Measurements from ENCODE around the gene FRMD4A.

Gene FRMD4A

DNA sequence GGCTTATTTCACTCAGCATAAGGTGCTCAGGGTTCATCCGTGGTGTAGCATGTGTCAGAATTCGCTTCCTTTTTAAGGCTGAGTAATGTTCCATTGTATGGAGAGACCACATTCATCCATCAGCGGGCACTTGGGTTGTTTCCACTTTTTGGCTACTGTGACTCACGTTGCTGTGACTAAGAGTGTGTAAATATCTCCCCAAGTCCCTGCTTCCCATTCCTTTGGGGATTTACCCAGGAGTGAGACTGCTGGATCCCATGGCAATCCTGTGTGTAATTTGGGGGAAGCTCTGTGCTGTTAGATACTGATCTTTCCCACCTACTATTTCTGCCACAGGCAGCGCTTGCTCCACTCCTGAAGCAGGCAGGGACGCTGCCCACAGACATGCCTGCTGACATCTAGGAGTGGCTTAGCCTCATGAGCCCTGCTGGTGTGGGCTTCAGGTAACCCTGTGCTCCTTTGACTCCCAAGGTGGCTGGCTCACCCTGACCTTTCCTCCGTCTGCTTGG lies 346.0 kb downstream of the FRMD4A start:
- in situ Hi-C loops (cut with HindIII; ENCODE audit: low pct_unique_long_range_greater_than_20kb, low sequenced_read_pairs): no loop called here
- no peak for TF ChIP-seq JUND (IDR thresholded peaks at IDR 0.05; ENCODE audit: low read depth)
- DNase-seq (ENCODE audit: low read depth in 1 of 2, low spot score in 1 of 2): no peak

DNA sequence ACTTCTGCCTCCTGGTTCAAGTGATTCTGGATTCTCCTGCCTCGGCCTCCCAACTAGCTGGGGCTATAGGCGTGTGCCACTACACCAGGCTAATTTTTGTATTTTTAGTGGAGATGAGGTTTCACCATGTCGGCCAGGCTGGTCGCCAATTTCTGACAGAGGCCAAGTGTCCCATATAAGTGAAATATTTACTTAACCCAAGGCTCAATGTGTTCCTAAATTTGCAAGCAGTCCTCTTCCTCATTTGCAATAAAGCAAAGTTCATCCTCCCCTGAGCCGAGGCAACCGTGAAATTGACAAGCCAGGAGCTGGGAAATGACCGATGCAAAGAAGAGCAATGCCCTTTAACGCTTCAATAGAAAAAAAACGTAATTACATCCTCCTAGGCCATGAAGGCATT lies 347.7 kb downstream of the FRMD4A start:
- in situ Hi-C loops (cut with HindIII; ENCODE audit: low pct_unique_long_range_greater_than_20kb, low sequenced_read_pairs): no loop called here
- no peak for DNase-seq (ENCODE audit: low read depth in 1 of 2, low spot score in 1 of 2)
- TF ChIP-seq JUND (IDR thresholded peaks at IDR 0.05; ENCODE audit: low read depth): no peak

DNA sequence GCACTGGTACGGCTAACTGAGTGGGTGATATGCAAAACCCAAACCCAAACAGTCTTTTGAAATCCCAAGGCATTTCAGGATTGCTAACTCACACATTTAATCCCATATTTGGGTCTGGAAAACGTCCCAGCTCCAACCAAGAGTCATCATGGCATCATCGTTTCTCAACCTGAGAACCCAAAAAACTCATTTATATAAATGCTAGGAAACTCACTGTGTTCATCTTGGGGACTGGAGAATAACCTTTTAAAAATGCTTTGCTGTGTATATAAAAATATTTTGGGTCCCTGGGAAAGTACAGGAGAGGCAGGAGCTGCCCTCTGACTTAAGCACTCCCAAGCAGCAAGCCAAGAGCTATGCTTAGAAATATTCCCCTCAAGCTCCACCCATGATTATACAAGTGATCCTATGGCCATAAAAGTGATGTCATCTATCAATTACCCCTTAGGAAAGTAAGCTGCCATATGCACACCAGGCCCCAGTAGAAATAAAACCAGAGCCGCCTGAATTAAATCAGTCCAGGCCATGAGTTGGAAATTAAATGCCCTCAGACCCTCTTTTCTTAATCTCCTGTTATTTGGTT lies 352.1 kb downstream of the FRMD4A start:
- in situ Hi-C loops (cut with HindIII; ENCODE audit: low pct_unique_long_range_greater_than_20kb, low sequenced_read_pairs): no loop called here
- DNase-seq (ENCODE audit: low read depth in 1 of 2, low spot score in 1 of 2): no peak
- TF ChIP-seq JUND (IDR thresholded peaks at IDR 0.05; ENCODE audit: low read depth): no peak

DNA sequence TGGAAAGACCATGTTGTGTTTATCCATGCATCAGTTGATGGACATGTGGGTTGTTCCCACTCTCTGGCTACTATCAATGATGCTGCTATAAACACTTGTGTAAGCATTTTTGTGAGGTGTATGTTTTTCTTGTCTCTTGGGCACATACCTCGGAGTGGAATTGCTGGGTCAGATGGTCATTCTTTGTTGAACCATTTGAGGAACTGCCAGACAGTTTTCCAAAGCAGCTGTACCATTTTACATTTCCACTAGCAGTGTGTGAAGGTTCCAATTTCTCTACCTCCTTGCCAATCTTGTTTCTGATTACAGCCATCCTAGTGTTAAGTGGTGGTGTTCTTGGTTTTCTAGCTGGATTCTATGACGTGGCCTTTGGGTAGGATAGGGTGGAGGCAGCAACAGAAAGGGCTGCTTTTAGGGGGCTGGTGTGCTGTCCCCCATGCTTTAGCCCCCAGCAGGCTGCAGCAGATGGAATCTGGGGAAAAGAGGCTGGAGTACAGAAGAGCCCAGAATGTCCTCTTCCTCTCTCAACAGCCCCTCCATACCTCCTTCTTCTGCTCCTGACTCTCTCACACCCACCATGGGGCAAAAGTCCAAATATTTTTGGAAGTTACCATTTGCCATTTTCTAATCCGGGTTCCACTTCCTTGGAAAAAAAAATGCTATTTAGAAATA lies 352.7 kb downstream of the FRMD4A start:
- TF ChIP-seq JUND (IDR thresholded peaks at IDR 0.05; ENCODE audit: low read depth): no peak
- in situ Hi-C loops (cut with HindIII; ENCODE audit: low pct_unique_long_range_greater_than_20kb, low sequenced_read_pairs): no loop called here
- no peak for DNase-seq (ENCODE audit: low read depth in 1 of 2, low spot score in 1 of 2)

DNA sequence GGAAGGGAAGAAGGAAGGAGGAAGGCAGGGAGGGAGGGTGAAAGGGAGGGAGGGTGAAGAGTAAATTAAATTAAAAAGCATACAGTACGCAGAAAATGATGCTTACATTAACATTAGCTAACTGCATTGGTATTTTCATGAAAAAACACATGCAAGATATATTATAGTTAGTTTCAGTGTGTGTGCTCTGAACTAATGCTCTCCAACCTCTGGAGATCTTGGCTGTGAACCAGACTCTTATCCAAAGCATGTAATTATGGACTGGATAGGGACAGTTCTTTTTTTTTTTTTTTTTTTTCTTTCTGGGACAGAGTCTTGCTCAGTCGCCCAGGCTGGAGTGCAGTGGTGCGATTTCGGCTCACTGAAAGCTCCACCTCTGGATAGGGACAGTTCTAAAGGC lies 357.0 kb downstream of the FRMD4A start:
- in situ Hi-C loops (cut with HindIII; ENCODE audit: low pct_unique_long_range_greater_than_20kb, low sequenced_read_pairs): no loop called here
- TF ChIP-seq JUND (IDR thresholded peaks at IDR 0.05; ENCODE audit: low read depth): no peak
- no peak for DNase-seq (ENCODE audit: low read depth in 1 of 2, low spot score in 1 of 2)

DNA sequence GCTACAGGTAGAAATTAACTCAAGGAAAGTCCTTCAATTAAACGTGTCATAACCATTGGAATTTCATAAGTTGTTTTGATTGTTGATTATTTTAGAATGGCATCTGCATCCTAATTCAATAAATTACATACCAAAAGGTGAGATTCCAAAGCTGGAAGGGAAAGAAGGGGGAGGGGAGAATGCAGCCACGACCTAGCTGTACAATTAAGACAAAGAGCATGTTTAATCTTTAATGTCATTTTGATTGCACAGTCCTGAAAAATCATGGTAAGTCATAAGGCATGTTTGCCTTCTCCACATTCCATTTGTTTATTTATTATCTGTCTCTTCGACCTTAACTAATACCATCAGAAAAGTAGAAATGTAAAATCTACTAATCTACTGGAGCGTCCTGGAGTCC lies 358.1 kb downstream of the FRMD4A start:
- no peak for DNase-seq (ENCODE audit: low read depth in 1 of 2, low spot score in 1 of 2)
- in situ Hi-C loops (cut with HindIII; ENCODE audit: low pct_unique_long_range_greater_than_20kb, low sequenced_read_pairs): no loop called here
- TF ChIP-seq JUND (IDR thresholded peaks at IDR 0.05; ENCODE audit: low read depth): no peak

DNA sequence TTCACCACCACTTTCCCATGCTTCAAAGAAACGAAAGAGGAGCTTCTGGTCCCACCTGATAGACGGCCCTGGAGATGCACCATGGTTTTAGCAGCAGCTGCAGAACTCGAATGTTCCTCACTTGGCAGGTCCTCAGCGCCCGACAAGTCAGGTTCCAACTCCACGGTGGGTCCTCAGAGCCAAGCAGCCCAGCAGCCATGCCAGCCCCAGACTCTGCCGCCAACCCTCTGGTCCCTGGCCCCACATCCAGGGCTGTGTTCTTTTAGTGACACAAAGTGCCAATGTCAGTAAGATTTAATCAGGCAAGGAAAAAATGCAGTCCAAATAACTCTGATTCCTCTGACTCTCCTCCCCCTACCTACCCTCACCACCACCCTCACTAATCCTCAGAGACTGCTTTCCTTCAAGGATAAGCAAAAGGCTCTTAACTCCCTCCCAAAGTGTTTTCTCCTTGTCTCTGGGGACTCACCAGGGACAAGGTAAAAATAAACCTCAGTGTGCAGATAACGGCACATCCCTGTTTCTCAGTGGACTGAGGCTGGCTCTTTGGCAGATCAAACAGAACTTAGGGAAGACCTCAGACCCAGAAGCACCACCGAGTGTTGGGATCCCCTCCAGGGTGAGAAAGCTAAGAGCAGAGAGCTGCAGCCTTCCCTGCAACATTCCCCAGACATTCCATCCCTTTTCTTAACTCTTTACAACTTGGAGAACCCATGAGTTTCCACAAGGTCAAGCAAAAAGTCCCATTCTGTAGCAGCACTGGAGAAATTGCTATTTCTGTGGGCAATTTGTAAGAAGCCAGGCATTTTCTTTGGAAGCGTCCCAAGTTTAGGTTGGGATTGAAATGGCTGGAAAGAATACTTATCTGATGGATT lies 358.9 kb downstream of the FRMD4A start:
- in situ Hi-C loops (cut with HindIII; ENCODE audit: low pct_unique_long_range_greater_than_20kb, low sequenced_read_pairs): no loop called here
- no peak for TF ChIP-seq JUND (IDR thresholded peaks at IDR 0.05; ENCODE audit: low read depth)
- no peak for DNase-seq (ENCODE audit: low read depth in 1 of 2, low spot score in 1 of 2)

GRCh38 chr10:13970957-13971353 lies 359.8 kb downstream of the FRMD4A start:
- DNase-seq (ENCODE audit: low read depth in 1 of 2, low spot score in 1 of 2): no peak
- in situ Hi-C loops (cut with HindIII; ENCODE audit: low pct_unique_long_range_greater_than_20kb, low sequenced_read_pairs): no loop called here
- no peak for TF ChIP-seq JUND (IDR thresholded peaks at IDR 0.05; ENCODE audit: low read depth)

- DNase-seq (ENCODE audit: low read depth in 1 of 2, low spot score in 1 of 2): no peak
- no peak for TF ChIP-seq JUND (IDR thresholded peaks at IDR 0.05; ENCODE audit: low read depth)
- in situ Hi-C loops (cut with HindIII; ENCODE audit: low pct_unique_long_range_greater_than_20kb, low sequenced_read_pairs): no loop called here
Observed at GRCh38 chr10:13970236-13970956, 360.3 kb downstream of the FRMD4A start.

DNA sequence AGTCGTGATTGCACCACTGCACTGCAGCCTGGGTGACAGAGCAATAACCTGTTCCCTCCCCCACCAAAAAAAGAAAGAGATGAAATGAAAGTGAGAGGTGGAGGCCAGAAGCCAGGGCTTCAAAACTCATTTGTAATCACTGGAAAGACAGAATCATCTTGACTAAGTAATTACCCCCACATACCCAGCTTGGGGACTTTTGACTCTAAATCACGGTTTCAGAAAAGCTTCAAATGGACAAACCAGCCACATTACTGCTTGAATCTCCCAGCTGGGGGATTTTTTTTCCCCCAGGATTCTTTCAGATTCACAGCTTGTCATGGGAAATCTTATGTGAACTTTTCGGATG lies 361.0 kb downstream of the FRMD4A start:
- no peak for TF ChIP-seq JUND (IDR thresholded peaks at IDR 0.05; ENCODE audit: low read depth)
- in situ Hi-C loops (cut with HindIII; ENCODE audit: low pct_unique_long_range_greater_than_20kb, low sequenced_read_pairs): no loop called here
- DNase-seq (ENCODE audit: low read depth in 1 of 2, low spot score in 1 of 2): no peak

GRCh38 chr10:13969118-13969791 lies 361.5 kb downstream of the FRMD4A start:
- no peak for DNase-seq (ENCODE audit: low read depth in 1 of 2, low spot score in 1 of 2)
- TF ChIP-seq JUND (IDR thresholded peaks at IDR 0.05; ENCODE audit: low read depth): no peak
- in situ Hi-C loops (cut with HindIII; ENCODE audit: low pct_unique_long_range_greater_than_20kb, low sequenced_read_pairs): no loop called here

- TF ChIP-seq JUND (IDR thresholded peaks at IDR 0.05; ENCODE audit: low read depth): no peak
- in situ Hi-C loops (cut with HindIII; ENCODE audit: low pct_unique_long_range_greater_than_20kb, low sequenced_read_pairs): no loop called here
- DNase-seq (ENCODE audit: low read depth in 1 of 2, low spot score in 1 of 2): no peak
Observed at GRCh38 chr10:13961853-13962252, 368.9 kb downstream of the FRMD4A start.
